ENCODE data around the gene MRM2.

GRCh38 chr7:2241580-2242540 lies at the start of gene MRM2, which contains the start of gene NUDT1:
- TF ChIP-seq POLR2A (IDR thresholded peaks at IDR 0.05): peak; percentile 45 to 53
- TF ChIP-seq, protein P1, sequence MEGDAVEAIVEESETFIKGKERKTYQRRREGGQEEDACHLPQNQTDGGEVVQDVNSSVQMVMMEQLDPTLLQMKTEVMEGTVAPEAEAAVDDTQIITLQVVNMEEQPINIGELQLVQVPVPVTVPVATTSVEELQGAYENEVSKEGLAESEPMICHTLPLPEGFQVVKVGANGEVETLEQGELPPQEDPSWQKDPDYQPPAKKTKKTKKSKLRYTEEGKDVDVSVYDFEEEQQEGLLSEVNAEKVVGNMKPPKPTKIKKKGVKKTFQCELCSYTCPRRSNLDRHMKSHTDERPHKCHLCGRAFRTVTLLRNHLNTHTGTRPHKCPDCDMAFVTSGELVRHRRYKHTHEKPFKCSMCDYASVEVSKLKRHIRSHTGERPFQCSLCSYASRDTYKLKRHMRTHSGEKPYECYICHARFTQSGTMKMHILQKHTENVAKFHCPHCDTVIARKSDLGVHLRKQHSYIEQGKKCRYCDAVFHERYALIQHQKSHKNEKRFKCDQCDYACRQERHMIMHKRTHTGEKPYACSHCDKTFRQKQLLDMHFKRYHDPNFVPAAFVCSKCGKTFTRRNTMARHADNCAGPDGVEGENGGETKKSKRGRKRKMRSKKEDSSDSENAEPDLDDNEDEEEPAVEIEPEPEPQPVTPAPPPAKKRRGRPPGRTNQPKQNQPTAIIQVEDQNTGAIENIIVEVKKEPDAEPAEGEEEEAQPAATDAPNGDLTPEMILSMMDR (IDR thresholded peaks at IDR 0.05): no peak

All from Peyer's patch (tissue), 4 donors.